ACC112 (cell line): ENCODE data around the gene ALG11.

Source experiments
- H2AFZ ChIP-seq: fragments of 200-600 bp; sonication (generic); one replicate; pipeline ENCODE4 v1.6.0; 2017; ENCODE audit warnings: antibody characterized with exemption, low read length; ENCODE audit not compliant: unreplicated experiment
- H3K27ac ChIP-seq: fragments of 200-600 bp; sonication (generic); 2 replicates; pipeline ENCODE4 v1.5.1; 2014; ENCODE audit warnings: low read depth, mild to moderate bottlenecking, antibody characterized with exemption, low read length, moderate library complexity
- H3K27me3 ChIP-seq: fragments of 200-600 bp; sonication (generic); 2 replicates; pipeline ENCODE4 v1.6.1; 2014; ENCODE audit warnings: mild to moderate bottlenecking, antibody characterized with exemption, low read length, moderate library complexity, mixed read lengths; ENCODE audit not compliant: insufficient read depth
- H3K36me3 ChIP-seq: fragments of 200-600 bp; sonication (generic); 2 replicates; pipeline ENCODE4 v1.6.1; 2016; ENCODE audit warnings: mild to moderate bottlenecking, antibody characterized with exemption, low read length, moderate library complexity, mixed read lengths; ENCODE audit not compliant: insufficient read depth
- H3K4me1 ChIP-seq: fragments of 200-600 bp; sonication (generic); one replicate; pipeline ENCODE4 v1.6.1; 2016; ENCODE audit warnings: low read length, mixed read lengths; ENCODE audit not compliant: insufficient read depth, unreplicated experiment, control insufficient read depth
- H3K4me3 ChIP-seq: fragments of 200-600 bp; sonication (generic); 2 replicates; pipeline ENCODE4 v1.5.1; 2014; ENCODE audit warnings: mild to moderate bottlenecking, low read depth, low read length
- H3K79me2 ChIP-seq: fragments of 200-600 bp; sonication (generic); one replicate; pipeline ENCODE4 v1.6.0; 2016; ENCODE audit warnings: low read length; ENCODE audit not compliant: control insufficient read depth, unreplicated experiment, insufficient read depth

Gene ALG11

DNA sequence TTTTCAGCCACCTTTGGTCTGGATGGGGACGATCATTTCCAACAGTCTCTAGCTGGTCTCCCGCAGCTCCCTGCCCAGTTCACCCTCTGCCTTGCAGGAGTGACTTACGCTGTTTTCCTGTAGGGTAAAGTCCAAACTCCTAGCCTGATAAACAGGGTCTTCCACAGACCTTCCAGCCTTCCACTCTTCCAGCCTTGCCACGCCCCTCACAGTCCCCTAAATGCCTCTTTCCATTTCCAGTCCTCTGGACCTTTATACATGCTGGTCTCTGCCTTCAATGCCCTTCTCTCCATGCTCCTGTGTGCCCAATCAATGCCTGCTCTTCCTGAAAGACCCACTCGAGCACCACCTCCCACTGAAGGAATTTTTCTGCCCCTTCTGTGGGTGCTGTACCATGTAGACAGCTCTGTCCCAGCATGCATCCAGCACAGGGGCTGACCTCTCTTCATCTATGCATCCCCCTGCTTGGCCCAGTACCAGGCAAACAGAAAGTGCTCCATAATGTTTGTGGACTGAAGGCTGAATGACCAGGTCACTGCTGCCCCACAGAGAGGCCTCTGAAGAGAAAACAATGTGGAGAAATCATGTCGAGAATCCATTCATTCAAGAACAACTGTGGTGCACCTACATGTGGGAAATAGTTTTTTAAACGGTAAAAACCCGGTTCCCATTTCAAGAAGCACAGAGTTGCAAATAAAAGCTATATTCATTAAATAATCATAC is 5.5 kb upstream of the ALG11 start:
- Histone ChIP-seq H3K79me2 (no peaks in the 10 kb centered on the region), H3K27ac (no peak overlapping the region), H3K36me3 (no peaks in the 10 kb centered on the region), H3K4me3 (no peak overlapping the region), H3K27me3 (no peaks in the 10 kb centered on the region), H3K4me1 (no peaks in the 10 kb centered on the region), H2AFZ (no peak overlapping the region)

DNA sequence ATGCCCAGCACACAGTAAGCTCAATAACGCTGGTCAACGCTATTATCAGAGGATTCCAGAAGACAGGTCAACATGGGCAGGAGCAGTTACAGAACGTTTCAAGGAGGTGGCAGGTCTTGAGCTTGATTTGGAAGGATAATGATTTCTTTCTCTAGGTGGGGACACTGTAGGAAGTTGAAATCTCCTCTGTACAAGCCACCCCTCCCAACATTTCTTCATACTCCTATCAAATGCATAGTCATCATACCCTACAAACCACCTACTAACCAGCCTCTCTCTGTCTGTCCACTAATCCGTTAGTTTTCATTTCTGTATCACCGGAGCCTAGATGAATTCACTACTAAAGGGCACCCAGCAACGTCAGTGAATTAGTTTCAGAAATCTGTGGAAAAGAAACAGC is 2.3 kb upstream of the ALG11 start:
- no peak overlapping the region for H2AFZ ChIP-seq
- no peak overlapping the region for H3K27ac ChIP-seq
- no peaks in the 10 kb centered on the region for H3K36me3 ChIP-seq
- H3K79me2 ChIP-seq, result peaks cover 24% of the 10 kb centered on the region
- H3K4me3 ChIP-seq, result no peak overlapping the region
- no peaks in the 10 kb centered on the region for H3K27me3 ChIP-seq
- peaks cover 6% of the 10 kb centered on the region for H3K4me1 ChIP-seq

DNA sequence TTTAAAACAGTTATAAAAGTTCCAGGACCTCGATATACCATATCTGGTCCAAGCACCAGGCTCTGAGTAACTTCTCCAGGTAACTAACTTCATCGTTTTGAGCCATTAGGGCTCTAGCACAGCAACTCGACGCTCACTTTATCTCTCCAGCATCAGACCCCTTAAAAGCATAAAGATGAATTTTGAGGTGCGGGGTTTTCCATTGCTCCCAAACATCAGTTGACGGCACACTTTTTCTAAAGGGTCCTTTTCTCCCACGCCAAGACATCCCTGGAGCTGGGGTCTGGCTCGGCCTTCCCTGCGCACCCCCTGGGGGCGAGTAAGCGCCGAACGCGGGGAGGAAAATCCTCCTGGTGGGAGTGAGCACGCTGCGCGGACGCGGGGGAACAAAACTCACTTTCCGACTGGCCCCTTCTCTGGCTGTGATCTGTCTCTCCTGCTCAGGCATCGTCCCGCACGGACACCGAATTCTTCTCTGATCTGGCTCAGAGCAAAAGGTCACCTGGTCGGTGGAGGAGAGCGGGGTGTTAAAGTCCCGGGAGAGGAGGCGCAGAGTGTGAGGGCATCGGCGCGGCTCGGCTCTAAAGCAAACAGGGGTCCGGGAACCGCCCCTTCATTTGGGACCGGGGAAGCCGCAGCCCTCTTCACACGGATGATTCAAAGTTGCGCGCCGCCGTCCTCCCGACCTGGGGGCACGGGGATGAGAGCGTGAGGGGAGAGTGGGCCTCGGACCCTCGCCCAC is 1.1 kb upstream of the ALG11 start, which contains the start of gene ATP7B:
Gene ATP7B (minus strand): TSS at position 561 of the 742 bp plus-strand sequence. CDS start 113 bp downstream, at position 448.
- H3K36me3 ChIP-seq, result no peaks in the 10 kb centered on the region
- H3K27ac ChIP-seq, result no peak within 1 kb of the TSS; the same call in 1 of the 2 replicates
- no peaks in the 10 kb centered on the region for H3K27me3 ChIP-seq
- peaks cover 6% of the 10 kb centered on the region for H3K4me1 ChIP-seq
- H3K79me2 ChIP-seq, result peaks cover 32% of the 10 kb centered on the region
- H3K4me3 ChIP-seq, result peak within 1 kb of the TSS; percentile 96
- H2AFZ ChIP-seq, result peak within 1 kb of the TSS; percentile 85

DNA sequence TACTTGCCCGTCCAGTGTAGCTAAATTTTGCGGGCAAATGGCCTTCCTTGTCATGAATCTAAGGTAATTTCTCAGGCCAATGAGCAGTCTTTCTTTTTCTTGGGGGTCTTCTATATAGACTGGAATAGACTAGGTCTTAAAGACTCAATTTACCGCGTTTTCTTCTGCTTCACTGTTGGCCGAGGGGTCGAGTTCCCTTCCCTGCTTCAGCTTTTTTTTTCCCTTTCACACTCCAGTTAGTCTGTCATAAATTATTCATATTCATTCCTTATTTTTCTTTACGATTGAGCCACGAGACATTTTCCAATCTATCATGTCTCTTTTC is 276 bp downstream of the ALG11 start:
- peak overlapping the region; percentile 96 for H3K4me3 ChIP-seq
- H3K79me2 ChIP-seq, result peaks cover 37% of the 10 kb centered on the region
- peak overlapping the region; percentile 85 for H2AFZ ChIP-seq
- H3K27ac ChIP-seq, result peak overlapping the region; percentile 45; the same call in 1 of the 2 replicates
- H3K4me1 ChIP-seq, result peaks cover 6% of the 10 kb centered on the region
- no peaks in the 10 kb centered on the region for H3K27me3 ChIP-seq
- H3K36me3 ChIP-seq, result no peaks in the 10 kb centered on the region

DNA sequence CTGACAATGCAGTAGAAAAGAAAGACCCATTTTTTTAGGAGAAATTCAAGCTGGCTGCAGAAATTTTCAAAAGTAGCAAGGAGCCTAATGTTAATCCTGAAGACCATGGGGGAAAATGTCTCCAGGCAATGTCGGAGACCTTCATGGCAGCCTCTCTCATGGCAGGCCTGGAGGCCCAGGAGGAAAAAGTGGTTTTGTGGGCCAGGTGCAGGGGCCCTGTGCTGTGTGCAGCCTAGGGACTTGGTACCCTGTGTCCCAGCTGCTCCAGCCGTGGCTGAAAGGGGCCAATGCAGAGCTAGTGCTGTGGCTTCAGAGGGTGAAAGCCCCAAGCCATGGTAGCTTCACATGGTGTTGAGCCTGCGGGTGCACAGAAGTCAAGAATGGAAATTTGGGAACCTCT is 4.1 kb downstream of the ALG11 start:
- no peak overlapping the region for H2AFZ ChIP-seq
- H3K27ac ChIP-seq, result no peak overlapping the region
- H3K4me1 ChIP-seq, result peaks cover 6% of the 10 kb centered on the region
- no peaks in the 10 kb centered on the region for H3K27me3 ChIP-seq
- H3K79me2 ChIP-seq, result peaks cover 41% of the 10 kb centered on the region
- no peak overlapping the region for H3K4me3 ChIP-seq
- H3K36me3 ChIP-seq, result peaks cover 11% of the 10 kb centered on the region

DNA sequence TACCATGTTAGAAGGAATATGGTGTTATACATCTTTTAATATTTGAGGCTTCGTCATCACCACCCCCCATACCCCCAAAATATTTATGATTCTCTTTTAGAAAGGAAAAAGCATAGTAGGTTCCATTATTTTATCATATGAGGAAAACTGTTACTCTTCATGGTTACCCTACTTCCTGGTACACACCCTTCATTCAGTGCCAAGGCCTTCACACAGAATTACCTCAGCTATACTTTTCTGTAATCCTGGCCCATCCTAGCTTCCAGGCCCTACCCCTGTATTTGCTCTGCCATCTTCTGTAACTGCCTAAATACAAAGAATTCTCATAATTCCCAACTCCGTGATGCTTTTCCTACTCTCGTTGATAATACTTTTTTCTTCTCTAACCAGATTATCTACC is 8.0 kb downstream of the ALG11 start:
- H3K27me3 ChIP-seq, result no peaks in the 10 kb centered on the region
- H3K27ac ChIP-seq, result no peak overlapping the region
- H3K4me1 ChIP-seq, result no peaks in the 10 kb centered on the region
- peaks cover 28% of the 10 kb centered on the region for H3K36me3 ChIP-seq
- peaks cover 14% of the 10 kb centered on the region for H3K79me2 ChIP-seq
- no peak overlapping the region for H3K4me3 ChIP-seq
- H2AFZ ChIP-seq, result no peak overlapping the region

DNA sequence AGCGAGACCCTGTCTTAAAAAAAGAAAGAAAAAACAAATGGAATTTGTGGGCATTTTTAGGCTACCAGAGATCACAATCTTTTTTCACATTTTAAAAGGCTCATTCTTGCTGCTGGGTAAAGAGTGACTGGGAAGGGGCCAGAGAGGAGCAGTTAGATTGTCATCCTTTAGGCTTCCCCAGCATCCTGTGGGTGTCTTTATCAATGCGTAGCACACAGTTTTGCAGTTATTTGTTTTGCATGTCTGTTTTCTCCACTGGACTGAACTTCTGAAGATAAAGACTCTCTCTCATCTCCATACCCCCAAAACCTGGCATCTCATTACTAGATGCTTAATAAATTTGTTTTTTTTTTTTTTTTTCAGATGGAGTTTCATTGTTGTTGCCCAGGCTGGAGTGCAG is 10.2 kb downstream of the ALG11 start:
- H3K79me2 ChIP-seq, result peaks cover 7% of the 10 kb centered on the region
- H3K27ac ChIP-seq, result no peak overlapping the region
- H3K27me3 ChIP-seq, result no peaks in the 10 kb centered on the region
- no peak overlapping the region for H2AFZ ChIP-seq
- peaks cover 39% of the 10 kb centered on the region for H3K36me3 ChIP-seq
- H3K4me1 ChIP-seq, result no peaks in the 10 kb centered on the region
- H3K4me3 ChIP-seq, result no peak overlapping the region

DNA sequence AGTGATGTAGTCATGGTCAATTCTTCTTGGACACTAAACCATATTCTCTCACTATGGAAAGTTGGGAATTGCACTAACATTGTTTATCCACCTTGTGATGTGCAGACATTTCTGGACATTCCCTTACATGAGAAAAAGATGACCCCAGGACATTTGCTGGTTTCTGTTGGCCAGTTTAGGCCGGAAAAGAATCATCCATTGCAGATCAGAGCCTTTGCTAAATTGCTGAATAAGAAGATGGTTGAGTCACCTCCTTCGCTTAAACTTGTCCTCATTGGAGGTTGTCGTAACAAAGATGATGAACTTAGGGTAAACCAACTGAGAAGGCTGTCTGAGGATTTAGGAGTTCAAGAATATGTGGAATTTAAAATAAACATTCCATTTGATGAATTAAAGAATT is 12.3 kb downstream of the ALG11 start, which contains the start of gene UTP14C:
Gene UTP14C (plus strand): TSS at position 211 of the 400 bp plus-strand sequence. CDS start 4,114 bp downstream, outside the sequence.
- Histone ChIP-seq H3K36me3 (peaks cover 51% of the 10 kb centered on the region), H3K27me3 (no peaks in the 10 kb centered on the region), H3K27ac (no peak within 1 kb of the TSS), H2AFZ (no peak within 1 kb of the TSS), H3K79me2 (peaks cover 7% of the 10 kb centered on the region), H3K4me1 (no peaks in the 10 kb centered on the region), H3K4me3 (no peak within 1 kb of the TSS)

DNA sequence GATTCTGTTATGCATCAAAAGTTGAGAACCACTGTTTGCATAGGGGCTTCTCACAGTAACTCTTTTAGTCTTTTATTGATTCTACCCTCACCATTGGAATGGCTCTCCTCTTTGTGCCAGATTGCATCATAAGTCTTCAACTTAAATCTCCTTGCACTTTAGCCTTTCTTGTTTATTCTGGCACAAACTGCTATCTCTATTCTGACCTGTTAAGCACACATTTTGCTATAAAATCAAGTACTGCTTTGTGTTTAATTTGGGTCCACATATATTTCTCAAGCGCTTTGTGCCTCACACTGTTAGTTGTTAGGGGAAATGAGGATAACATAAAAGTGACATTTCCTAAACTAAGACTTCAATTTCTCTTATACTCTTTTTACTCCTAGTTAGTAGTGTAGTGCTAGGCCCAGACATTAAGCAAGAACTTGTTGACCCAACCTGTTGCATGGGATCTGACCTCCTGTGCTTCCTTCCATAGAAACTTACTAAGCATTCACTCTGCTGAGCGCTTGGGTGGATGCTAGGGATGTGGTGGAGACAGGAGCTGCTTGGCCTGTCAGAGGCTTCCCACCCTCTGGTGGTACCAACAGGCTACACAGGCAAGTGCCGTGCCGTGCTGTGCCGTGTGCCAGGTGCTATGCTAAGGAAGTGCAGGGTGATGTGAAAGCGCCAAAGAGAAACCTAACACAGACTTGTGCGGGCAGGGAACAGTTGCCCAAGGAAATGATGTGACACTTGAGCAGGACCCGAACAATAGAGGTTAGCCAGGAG is 13.5 kb downstream of the ALG11 start:
- Histone ChIP-seq H3K36me3 (peaks cover 43% of the 10 kb centered on the region), H3K27ac (no peak overlapping the region), H2AFZ (no peak overlapping the region), H3K4me1 (no peaks in the 10 kb centered on the region), H3K27me3 (no peaks in the 10 kb centered on the region), H3K79me2 (peaks cover 4% of the 10 kb centered on the region), H3K4me3 (no peak overlapping the region)

DNA sequence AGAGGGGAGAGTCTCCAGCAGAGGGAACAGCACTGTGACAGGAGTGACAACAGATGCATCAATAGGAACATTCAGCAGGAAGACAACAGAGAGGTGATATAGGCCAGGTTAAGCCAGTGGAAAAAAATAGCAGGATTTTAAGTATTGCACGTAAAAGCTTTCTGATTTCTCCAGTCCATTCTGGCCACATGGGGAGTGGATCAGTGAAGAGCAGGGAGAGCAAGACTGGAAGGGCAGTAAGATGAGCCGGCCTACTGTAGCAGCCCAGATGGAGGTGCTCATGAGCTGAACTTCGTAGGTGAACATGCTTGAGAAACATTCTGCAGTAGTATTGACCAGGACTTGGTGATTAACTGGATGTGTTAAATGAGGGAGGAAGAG is 14.0 kb downstream of the ALG11 start:
- peaks cover 43% of the 10 kb centered on the region for H3K36me3 ChIP-seq
- H3K27me3 ChIP-seq, result no peaks in the 10 kb centered on the region
- H2AFZ ChIP-seq, result no peak overlapping the region
- H3K4me1 ChIP-seq, result no peaks in the 10 kb centered on the region
- H3K4me3 ChIP-seq, result no peak overlapping the region
- H3K27ac ChIP-seq, result no peak overlapping the region
- peaks cover 4% of the 10 kb centered on the region for H3K79me2 ChIP-seq
